OCI-LY7 (cell line): ENCODE data around the gene AMZ2. TPM values are rescaled to one million over a fixed set of nuclear protein-coding genes. Genes with fewer than 3 reads are reported as not detected.

Source experiments
- BruUV-seq: library from RNA; stranded (reverse); fragments of 400-500 nt; replicated peaks from 2 replicates; lab custom pipeline; 2021; lab: Mats Ljungman, UMichigan
- CTCF ChIA-PET: fragments of 300-600 bp; sonication (Branson Sonifier 250); formaldehyde crosslinking; loops from one replicate; lab custom pipeline; 2022; ENCODE audit warnings: antibody characterized with exemption; ENCODE audit not compliant: unreplicated experiment; lab: Charles Lee
- POLR2A ChIA-PET: fragments of 300-600 bp; sonication (Branson Sonifier 250); formaldehyde crosslinking; loops from one replicate; lab custom pipeline; 2022; ENCODE audit warnings: antibody characterized with exemption; lab: Charles Lee
- DNase-seq: peaks from one replicate; pipeline ENCODE4 v3.0.0-alpha.2; 2015; ENCODE audit warnings: low spot score
- H2AFZ ChIP-seq: fragments of 200-600 bp; sonication (generic), shearing (Covaris generic); 2 replicates; pipeline ENCODE4 v1.6.1; 2014; ENCODE audit warnings: mild to moderate bottlenecking, antibody characterized with exemption, low read length, moderate library complexity
- H3K27ac ChIP-seq: fragments of 200-600 bp; sonication (generic); 2 replicates; pipeline ENCODE4 v1.5.1; 2014; ENCODE audit warnings: mixed run types, low read depth, mild to moderate bottlenecking, moderate library complexity, low read length, inconsistent platforms; ENCODE audit not compliant: poor library complexity, severe bottlenecking
- H3K36me3 ChIP-seq: fragments of 200-600 bp; sonication (generic); 2 replicates; pipeline ENCODE4 v1.6.1; 2014; ENCODE audit warnings: mild to moderate bottlenecking, antibody characterized with exemption, low read length, moderate library complexity, mixed read lengths; ENCODE audit not compliant: insufficient read depth
- H3K4me1 ChIP-seq: fragments of 200-600 bp; sonication (generic); 2 replicates; pipeline ENCODE4 v1.5.1; 2014; ENCODE audit warnings: mild to moderate bottlenecking, low read length; ENCODE audit not compliant: insufficient read depth, poor library complexity, severe bottlenecking
- H3K4me2 ChIP-seq: fragments of 200-600 bp; sonication (generic); 2 replicates; pipeline ENCODE4 v1.6.1; 2014; ENCODE audit warnings: mild to moderate bottlenecking, low read length
- H3K4me3 ChIP-seq: fragments of 200-600 bp; sonication (generic); 2 replicates; pipeline ENCODE4 v1.5.1; 2014; ENCODE audit warnings: mild to moderate bottlenecking, low read depth, low read length; ENCODE audit not compliant: poor library complexity, severe bottlenecking
- H3K79me2 ChIP-seq: fragments of 200-600 bp; sonication (generic); 2 replicates; pipeline ENCODE4 v1.6.1; 2016; ENCODE audit warnings: low read depth, mild to moderate bottlenecking, low read length, moderate library complexity, mixed read lengths; ENCODE audit not compliant: insufficient read depth
- H3K9me2 ChIP-seq: fragments of 200-600 bp; sonication (generic); 2 replicates; pipeline ENCODE4 v1.6.1; 2016; ENCODE audit warnings: mild to moderate bottlenecking, low read length, mixed read lengths; ENCODE audit not compliant: insufficient read depth
- H3K9me3 ChIP-seq: fragments of 200-600 bp; sonication (generic); 2 replicates; pipeline ENCODE4 v1.6.1; 2014; ENCODE audit warnings: mild to moderate bottlenecking, mixed run types, low read length, mixed read lengths
- H4K20me1 ChIP-seq: fragments of 200-600 bp; sonication (generic); 2 replicates; pipeline ENCODE4 v1.6.1; 2014; ENCODE audit warnings: mild to moderate bottlenecking, antibody characterized with exemption, low read length, moderate library complexity, mixed read lengths; ENCODE audit not compliant: insufficient read depth
- EZH2phosphoT487 ChIP-seq: fragments of 200-600 bp; sonication (generic); IDR thresholded peaks from 2 replicates; pipeline ENCODE4 v1.6.1; 2018; ENCODE audit warnings: low read depth, borderline replicate concordance, mild to moderate bottlenecking, mixed run types, antibody characterized with exemption, low read length, moderate library complexity, mixed read lengths
- intact Hi-C: fragments of 100-400 bp; cut with micrococcal nuclease; formaldehyde crosslinking; loops from one replicate; pipeline ENCODE4 v1.10.0; 2022; ENCODE audit not compliant: unreplicated experiment
- total RNA-seq, 2 experiments: library from RNA; depleted of rRNA in 1 of 2; stranded (reverse); fragments of >200 nt in 1 of 2; shearing (Covaris generic) in 1 of 2; gene quantifications; 2 replicates each; pipeline ENCODE4 v1.2.3, GENCODE V29; 2014 to 2022
- TF ChIP-seq, protein P1 (sequence below): fragments of 200-600 bp; sonication (generic); conservative IDR thresholded peaks from 2 replicates; pipeline ENCODE4 v1.5.1; 2014; ENCODE audit warnings: mild to moderate bottlenecking, antibody characterized with exemption, low read length, moderate library complexity, mixed read lengths

Gene AMZ2
- total RNA-seq, 2 experiments from 2014 or later: 117 to 248 TPM

DNA sequence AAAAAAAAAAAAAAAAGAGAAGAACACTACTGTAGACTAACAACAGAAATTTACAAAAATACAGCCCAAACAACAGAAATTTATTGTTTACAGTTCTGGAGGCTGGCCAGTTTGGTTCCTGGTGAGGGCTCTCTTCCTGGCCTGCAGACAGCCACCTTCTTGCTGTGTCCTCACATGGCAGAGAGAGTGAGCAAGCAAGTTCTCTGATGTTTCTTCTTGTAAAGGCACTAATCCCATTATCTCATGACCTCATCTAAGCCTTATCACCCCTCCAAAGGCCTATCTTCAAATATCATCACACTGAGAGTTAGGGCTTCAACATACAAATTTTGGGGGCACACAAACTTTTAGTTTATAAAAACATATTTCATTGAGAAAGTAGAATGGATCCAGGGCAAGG, 50.8 kb downstream of the AMZ2 start:
- no peaks in the 10 kb centered on the region; the same call in 1 of the 2 replicates for H3K36me3 ChIP-seq
- BruUV-seq: no TSS peak
- DNase-seq: no peak
- H3K4me2 ChIP-seq: no peak overlapping the region
- peaks cover 13% of the 10 kb centered on the region for H3K4me1 ChIP-seq
- H2AFZ ChIP-seq: no peak overlapping the region
- H3K79me2 ChIP-seq: peaks cover 2% of the 10 kb centered on the region; the same call in 1 of the 2 replicates
- intact Hi-C loops: no loop called here
- no peak overlapping the region for H3K27ac ChIP-seq
- ChIA-PET CTCF (no interaction called here), POLR2A (interaction anchor here (0.7 kb wide), 2 partner anchors 92 to 130 kb away, joined by 5 read pairs; no protein-coding TSS in a partner anchor)
- H3K9me2 ChIP-seq: no peaks in the 10 kb centered on the region
- H4K20me1 ChIP-seq: no peaks in the 10 kb centered on the region
- H3K4me3 ChIP-seq: no peak overlapping the region
- TF ChIP-seq EZH2phosphoT487: no peak
- TF ChIP-seq, protein P1, sequence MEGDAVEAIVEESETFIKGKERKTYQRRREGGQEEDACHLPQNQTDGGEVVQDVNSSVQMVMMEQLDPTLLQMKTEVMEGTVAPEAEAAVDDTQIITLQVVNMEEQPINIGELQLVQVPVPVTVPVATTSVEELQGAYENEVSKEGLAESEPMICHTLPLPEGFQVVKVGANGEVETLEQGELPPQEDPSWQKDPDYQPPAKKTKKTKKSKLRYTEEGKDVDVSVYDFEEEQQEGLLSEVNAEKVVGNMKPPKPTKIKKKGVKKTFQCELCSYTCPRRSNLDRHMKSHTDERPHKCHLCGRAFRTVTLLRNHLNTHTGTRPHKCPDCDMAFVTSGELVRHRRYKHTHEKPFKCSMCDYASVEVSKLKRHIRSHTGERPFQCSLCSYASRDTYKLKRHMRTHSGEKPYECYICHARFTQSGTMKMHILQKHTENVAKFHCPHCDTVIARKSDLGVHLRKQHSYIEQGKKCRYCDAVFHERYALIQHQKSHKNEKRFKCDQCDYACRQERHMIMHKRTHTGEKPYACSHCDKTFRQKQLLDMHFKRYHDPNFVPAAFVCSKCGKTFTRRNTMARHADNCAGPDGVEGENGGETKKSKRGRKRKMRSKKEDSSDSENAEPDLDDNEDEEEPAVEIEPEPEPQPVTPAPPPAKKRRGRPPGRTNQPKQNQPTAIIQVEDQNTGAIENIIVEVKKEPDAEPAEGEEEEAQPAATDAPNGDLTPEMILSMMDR: no peak
- no peaks in the 10 kb centered on the region for H3K9me3 ChIP-seq

DNA sequence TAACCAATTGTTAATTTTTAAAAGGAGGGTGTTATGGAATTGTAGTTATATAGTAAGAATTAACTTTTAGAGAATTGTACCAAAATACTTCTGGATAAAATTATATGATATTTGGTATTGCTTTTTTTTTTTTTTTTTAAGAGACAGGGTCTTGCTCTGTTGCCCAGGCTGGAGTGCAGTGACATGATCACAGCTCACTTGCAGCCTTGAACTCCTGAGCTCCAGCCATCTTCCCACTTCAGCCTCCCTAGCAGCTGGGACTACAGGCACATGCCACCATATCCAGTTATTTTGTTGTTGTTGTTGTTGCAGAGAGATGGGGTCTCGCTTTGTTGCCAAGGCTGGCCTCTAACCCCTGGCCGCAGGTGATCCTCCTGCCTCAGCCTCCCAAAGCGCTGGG, 52.0 kb downstream of the AMZ2 start:
- Histone ChIP-seq H4K20me1 (no peaks in the 10 kb centered on the region), H3K4me1 (peaks cover under 1% of the 10 kb centered on the region), H3K36me3 (no peaks in the 10 kb centered on the region; the same call in 1 of the 2 replicates), H3K4me2 (no peak overlapping the region), H3K9me2 (no peaks in the 10 kb centered on the region), H2AFZ (no peak overlapping the region), H3K27ac (no peak overlapping the region), H3K9me3 (no peaks in the 10 kb centered on the region), H3K79me2 (no peaks in the 10 kb centered on the region), H3K4me3 (no peak overlapping the region)
- intact Hi-C loops: no loop called here
- ChIA-PET CTCF (no interaction called here), POLR2A (interaction anchor here (0.7 to 1.9 kb wide), 3 partner anchors 24 to 149 kb away, joined by 4 to 8 read pairs (median 4); no protein-coding TSS in a partner anchor)
- DNase-seq: no peak
- TF ChIP-seq, protein P1: no peak
- TF ChIP-seq EZH2phosphoT487: no peak
- BruUV-seq: no TSS peak

DNA sequence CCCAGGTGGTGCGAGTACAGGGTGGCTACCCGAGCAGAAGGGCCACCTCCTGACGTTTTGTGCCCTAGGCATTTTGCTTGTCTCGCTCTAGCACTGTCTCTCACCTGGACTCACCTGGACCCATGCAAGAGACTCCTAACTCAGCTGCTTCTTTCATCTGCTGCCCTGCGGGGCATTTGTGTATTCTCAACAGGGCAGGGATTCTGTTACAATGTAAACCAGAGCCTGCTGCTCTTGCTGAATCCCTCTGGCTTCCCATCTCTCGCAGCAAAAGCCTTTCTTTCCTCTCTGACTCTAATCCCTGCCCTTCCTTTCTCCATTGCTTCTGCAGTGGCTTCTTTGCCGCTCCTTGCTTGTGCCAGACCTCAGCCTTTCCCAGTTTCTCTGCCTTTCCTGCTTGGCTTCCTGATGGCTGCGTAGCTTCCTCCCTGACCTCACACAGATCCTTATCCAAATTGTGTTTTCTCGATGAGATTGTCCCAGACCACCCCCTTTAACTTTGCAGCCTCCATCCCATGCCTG, 53.7 kb downstream of the AMZ2 start:
- DNase-seq: no peak
- BruUV-seq: no TSS peak

More for the DNA sequence above, 53.7 kb downstream of the AMZ2 start:
- ChIA-PET CTCF (no interaction called here), POLR2A (interaction anchor here (1.0 to 1.9 kb wide), 3 partner anchors 9 to 22 kb away, joined by 3 to 8 read pairs (median 3); no protein-coding TSS in a partner anchor)
- Histone ChIP-seq H2AFZ (no peak overlapping the region), H3K36me3 (no peaks in the 10 kb centered on the region), H4K20me1 (no peaks in the 10 kb centered on the region), H3K4me3 (no peak overlapping the region), H3K9me2 (no peaks in the 10 kb centered on the region), H3K79me2 (no peaks in the 10 kb centered on the region), H3K9me3 (no peaks in the 10 kb centered on the region), H3K4me2 (no peak overlapping the region), H3K27ac (no peak overlapping the region), H3K4me1 (peaks cover 8% of the 10 kb centered on the region)
- TF ChIP-seq, protein P1: no peak
- TF ChIP-seq EZH2phosphoT487: no peak
- intact Hi-C loops: no loop called here
